NCI-H128 (cell line): ENCODE results near the gene PDP2.

Experiments
- DNase-seq: peaks from one replicate; lab custom pipeline; 2025; ENCODE audit not compliant: unreplicated experiment; lab: John Stamatoyannopoulos, UW

Gene PDP2

GRCh38 chr16:66880288-66881013 is at the start of gene PDP2:
Gene PDP2, plus strand, starts transcription at chr16:66880515. Its CDS starts 3,770 bp downstream, at chr16:66884285.
- DNase-seq: peak; percentile 80

DNA sequence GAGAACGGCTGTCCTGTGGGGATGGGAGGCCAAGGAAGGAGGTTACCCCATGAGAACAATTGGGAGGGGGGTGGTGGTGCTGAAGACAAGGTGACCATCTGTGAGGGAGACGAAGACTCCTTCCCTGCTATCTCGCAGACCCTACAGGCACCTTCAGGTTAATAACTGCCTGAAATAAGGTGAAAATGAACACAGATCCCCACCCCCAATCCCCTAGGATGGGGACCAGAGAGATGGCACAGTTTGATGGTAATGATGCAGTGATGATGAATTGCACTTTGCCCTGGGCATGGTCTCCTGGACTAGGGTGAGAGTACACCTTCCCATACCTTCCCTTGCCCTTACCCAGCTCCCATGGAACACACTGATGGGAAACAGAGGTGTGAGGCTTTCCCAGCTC is 48.1 kb upstream of the PDP2 start:
- no peak for DNase-seq

GRCh38 chr16:66832661-66833305 is 47.5 kb upstream of the PDP2 start:
- DNase-seq: no peak

- DNase-seq: no peak
Measured at GRCh38 chr16:66834746-66835145, 45.6 kb upstream of the PDP2 start.

GRCh38 chr16:66840883-66841282 is 39.4 kb upstream of the PDP2 start:
- no peak for DNase-seq

- DNase-seq: no peak
Measured at GRCh38 chr16:66841366-66841765, 38.9 kb upstream of the PDP2 start.

DNA sequence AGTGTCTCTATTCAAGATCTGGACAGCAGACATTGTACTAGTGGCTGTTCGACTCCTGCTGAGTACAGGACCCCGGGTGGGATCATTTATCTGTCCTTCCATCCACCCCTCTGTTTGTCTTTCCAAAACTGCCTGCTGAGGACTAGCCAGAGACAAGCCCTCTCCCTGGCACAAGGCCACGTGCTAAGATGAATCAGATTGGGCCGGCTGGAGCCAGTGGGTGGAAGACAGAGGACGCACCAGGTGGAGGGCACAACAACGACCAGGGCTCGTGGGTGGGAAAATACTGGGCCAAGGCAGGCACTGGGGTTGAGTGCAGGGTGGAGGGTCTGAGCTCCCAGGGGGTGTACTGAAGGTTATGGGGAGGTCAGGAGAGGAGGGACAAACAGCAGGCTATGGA is 37.5 kb upstream of the PDP2 start:
- no peak for DNase-seq

GRCh38 chr16:66843191-66843590 is 37.1 kb upstream of the PDP2 start:
- no peak for DNase-seq

DNA sequence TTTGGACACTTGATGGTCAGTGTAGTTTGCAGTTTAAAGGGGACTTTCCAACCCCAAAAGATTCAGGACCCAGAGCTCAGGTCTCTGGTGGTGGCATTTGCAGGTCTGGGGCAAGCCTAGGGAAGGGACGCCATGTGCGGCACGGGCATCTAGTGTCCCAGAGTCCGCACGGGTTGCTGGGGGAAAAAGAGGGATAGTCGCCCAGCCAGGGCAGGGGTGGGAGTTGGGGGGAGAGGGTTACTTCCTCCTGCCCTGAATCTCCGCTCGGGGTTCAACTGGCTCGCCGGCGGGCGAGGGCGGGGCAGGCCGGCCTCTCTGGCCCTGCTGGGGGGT is 36.3 kb upstream of the PDP2 start:
- DNase-seq: no peak

- no peak for DNase-seq
Measured at GRCh38 chr16:66844342-66845079, 35.8 kb upstream of the PDP2 start, which contains the start of gene CA7. Gene CA7, plus strand, starts transcription at chr16:66844414. Its CDS starts 74 bp downstream, at chr16:66844488.

DNA sequence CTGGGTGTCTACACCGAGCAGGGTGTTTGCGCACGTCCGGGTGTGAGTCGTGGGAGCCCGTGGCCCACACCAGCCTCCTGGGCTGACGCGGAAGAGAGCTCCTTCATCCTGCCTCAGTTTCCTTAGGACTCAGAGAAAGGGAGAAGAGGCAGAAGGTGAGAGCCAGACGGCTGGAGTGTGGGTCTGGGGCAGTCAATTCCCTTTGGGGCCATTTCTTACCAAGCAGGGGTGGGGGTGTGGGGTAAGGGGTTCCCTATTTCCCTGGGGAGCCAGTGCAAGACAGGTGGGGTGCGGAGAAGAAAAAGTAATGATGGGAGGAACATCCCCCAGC is 35.3 kb upstream of the PDP2 start:
- DNase-seq: no peak

- no peak for DNase-seq
Measured at GRCh38 chr16:66845791-66846221, 34.5 kb upstream of the PDP2 start.

DNA sequence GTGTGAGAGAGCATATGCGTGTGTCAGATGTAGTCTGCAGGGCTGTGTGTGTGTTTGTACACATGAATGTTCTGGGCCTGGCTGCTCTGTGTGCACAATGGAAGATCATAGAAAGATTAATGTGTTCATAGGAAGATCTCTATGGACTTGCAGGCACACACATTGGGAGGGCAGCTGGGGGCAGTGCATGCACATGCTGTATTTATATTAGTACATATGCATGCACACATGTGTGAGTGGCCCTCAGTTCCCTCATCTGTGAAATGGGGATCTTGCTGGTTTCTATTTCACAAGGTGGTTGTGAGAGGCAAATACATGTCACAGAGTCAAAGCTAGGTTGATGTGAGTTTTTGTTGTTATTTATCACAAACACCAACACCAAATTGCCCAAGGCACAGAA is 34.0 kb upstream of the PDP2 start:
- DNase-seq: no peak

- no peak for DNase-seq
Measured at GRCh38 chr16:66846831-66847230, 33.5 kb upstream of the PDP2 start.

- no peak for DNase-seq
Measured at GRCh38 chr16:66847533-66848067, 32.7 kb upstream of the PDP2 start.

DNA sequence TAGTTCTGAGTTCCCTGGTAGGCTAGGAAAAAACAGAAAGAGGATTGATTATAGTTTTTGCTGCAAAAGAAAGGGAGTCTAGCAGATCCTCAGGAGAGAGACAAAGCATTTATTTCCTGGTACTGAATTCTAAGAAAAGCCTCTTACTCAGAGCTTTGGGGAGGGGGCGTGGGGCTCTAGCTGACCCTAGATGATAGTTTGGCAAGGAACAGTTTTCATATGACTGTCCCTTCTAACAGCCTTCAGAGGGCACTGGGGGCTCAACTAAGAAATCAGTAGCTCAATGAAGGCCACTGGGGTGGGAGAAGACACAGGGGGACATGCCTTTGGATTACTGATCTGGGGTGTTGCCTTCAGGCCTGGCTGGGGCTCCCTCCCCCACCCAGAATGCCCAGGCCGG is 32.1 kb upstream of the PDP2 start:
- DNase-seq: no peak

DNA sequence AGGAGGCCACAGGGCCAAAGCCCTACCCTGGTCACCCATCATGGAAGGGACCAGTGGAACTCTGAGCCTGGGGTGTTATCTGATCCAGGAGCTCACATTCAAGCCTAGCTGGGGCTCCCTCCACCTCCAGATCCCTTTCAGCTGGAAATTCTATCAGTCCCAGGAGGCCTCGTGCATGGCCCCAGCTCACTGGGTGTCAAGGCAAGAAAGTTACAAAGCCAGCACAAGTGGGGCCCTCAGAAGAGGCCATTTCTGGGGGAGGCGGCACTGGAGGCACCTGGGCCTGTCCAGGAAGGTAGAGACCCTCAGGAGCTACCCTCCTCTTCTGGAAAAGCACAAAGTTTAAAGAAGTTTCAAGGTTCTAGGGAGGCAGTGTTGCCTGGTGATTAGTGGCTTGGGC is 31.3 kb upstream of the PDP2 start:
- DNase-seq: no peak

DNA sequence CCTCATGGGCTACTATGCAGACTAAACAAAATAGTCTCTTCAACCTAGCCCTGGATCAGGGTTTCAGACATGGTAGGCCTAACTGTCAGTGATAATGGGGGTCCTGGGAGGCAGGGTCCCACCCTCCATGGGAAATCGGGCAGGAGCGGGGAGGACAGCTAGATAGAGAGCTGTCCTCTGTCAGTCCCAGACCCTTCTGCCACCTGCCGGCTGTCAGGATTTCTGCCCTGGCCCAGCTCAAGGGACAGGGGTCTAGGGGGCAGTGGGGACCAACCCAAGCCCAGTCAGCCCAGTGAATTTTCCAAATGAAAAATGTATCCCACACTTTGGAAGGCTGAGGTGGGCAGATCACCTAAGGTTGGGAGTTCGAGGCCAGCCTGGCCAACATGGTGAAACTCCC is 30.8 kb upstream of the PDP2 start:
- DNase-seq: no peak

DNA sequence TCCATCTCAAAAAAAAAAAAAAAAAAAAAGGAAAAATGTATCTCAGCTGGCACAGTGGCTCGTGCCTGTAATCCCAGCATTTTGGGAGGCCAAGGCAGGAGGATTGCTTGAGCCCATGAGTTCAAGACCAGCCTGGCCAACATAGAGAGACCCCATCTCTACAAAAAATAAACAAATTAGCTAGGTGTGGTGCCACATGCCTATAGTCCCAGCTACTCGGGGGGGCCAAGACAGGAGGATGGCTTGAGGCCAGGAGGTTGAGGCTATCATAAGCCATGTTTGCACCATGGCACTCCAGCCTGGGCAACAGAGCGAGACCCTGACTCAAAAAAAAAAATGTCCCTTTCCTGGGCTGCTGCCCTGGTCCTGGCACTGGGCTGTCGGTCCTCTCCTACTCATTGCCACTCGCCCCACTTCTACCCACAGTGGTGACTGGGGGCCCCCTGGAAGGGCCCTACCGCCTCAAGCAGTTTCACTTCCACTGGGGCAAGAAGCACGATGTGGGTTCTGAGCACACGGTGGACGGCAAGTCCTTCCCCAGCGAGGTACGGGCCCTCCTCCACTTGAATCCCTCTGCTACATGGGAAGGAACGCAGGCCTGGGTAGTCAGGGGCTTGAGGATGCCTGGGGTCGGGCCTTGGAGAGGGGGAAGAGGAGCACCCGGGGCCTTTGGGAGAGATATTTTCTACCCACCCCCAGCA is 30.1 kb upstream of the PDP2 start:
- DNase-seq: no peak

DNA sequence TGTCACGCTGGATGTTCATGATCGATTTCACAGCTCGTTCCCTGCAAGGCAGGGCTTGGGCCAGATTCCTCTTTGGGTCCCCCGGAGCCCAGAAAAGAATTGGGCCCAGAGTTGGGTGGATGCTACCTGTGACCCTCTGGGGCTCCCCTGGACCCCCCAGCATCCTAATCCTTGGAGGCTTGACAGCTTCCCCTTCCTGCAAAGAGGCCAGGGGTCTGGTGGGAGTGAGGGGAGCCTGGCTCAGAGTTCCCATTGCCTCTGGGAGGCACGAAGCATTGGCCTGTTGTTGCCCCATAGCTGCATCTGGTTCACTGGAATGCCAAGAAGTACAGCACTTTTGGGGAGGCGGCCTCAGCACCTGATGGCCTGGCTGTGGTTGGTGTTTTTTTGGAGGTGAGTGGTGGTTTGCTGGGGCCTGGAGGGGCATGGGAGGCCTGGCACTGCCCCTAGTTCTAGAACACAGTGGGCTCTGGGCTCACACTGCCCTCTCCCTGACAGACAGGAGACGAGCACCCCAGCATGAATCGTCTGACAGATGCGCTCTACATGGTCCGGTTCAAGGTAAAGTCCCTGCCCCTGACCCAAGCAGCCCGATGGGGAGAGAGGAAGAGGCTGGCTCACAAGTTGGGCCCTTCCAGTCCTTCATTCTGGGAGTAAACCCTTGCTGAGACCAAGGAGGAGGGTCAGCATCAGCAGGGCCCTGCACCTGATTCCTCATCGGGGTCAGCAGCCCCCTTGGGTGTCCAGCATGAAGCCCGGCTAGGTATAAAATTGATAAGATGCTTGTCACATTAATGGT is 28.9 kb upstream of the PDP2 start:
- no peak for DNase-seq
